GM19099 (cell line): Measurements from ENCODE around the gene AGAP1.

Experiments
- POLR2A ChIP-seq: IDR thresholded peaks from 3 replicates; pipeline ENCODE4 v1.6.1; 2011; ENCODE audit warnings: low read depth; ENCODE audit not compliant: insufficient read length; ENCODE audit errors: extremely low read depth

The AGAP1 gene

GRCh38 chr2:235472443-235472842 lies 21.4 kb upstream of the AGAP1 start:
- TF ChIP-seq POLR2A, result no peak

- no peak for TF ChIP-seq POLR2A
These were observed 15.2 kb upstream of the AGAP1 start for GRCh38 chr2:235478609-235479008.

- TF ChIP-seq POLR2A, result no peak
These were observed 14.2 kb upstream of the AGAP1 start for GRCh38 chr2:235479604-235480003.

GRCh38 chr2:235480614-235481013 lies 13.2 kb upstream of the AGAP1 start:
- no peak for TF ChIP-seq POLR2A

- TF ChIP-seq POLR2A, result no peak
These were observed 10.5 kb upstream of the AGAP1 start for GRCh38 chr2:235483313-235483712.

- no peak for TF ChIP-seq POLR2A
These were observed 8.5 kb upstream of the AGAP1 start for GRCh38 chr2:235485362-235485761.

GRCh38 chr2:235486729-235487128 lies 7.1 kb upstream of the AGAP1 start:
- TF ChIP-seq POLR2A, result no peak

GRCh38 chr2:235489897-235490296 lies 3.9 kb upstream of the AGAP1 start:
- TF ChIP-seq POLR2A, result no peak

- TF ChIP-seq POLR2A, result no peak
These were observed 946 bp upstream of the AGAP1 start for GRCh38 chr2:235492850-235493344.

- TF ChIP-seq POLR2A, result no peak
These were observed 455 bp upstream of the AGAP1 start for GRCh38 chr2:235493402-235493774.

GRCh38 chr2:235494716-235495372 lies 1.0 kb downstream of the AGAP1 start:
- TF ChIP-seq POLR2A, result no peak

- no peak for TF ChIP-seq POLR2A
These were observed 1.8 kb downstream of the AGAP1 start for GRCh38 chr2:235495373-235496238.

GRCh38 chr2:235496239-235496621 lies 2.4 kb downstream of the AGAP1 start:
- TF ChIP-seq POLR2A, result no peak

GRCh38 chr2:235497096-235497495 lies 3.3 kb downstream of the AGAP1 start:
- TF ChIP-seq POLR2A, result no peak

- TF ChIP-seq POLR2A, result no peak
These were observed 4.7 kb downstream of the AGAP1 start for GRCh38 chr2:235498541-235498940.
